Glutamatergic neuron (in vitro differentiated cells): ENCODE results near the gene TUSC1. TPM values are rescaled to one million over a fixed set of nuclear protein-coding genes. Genes with fewer than 3 reads are reported as not detected.
"Not testable (repeated sequence)": the region's sequence is repeated elsewhere in the genome, so short reads cannot be mapped to it uniquely, and the experiment has no call there.

Experiments
- DNase-seq: peaks from one replicate; pipeline ENCODE4 v3.0.0; 2022
- H3K27ac Mint-ChIP-seq: one replicate; pipeline ENCODE4 v1.8.0; 2020; ENCODE audit warnings: mild to moderate bottlenecking, mixed read lengths, inconsistent platforms; ENCODE audit not compliant: unreplicated experiment
- H3K27me3 Mint-ChIP-seq: one replicate; pipeline ENCODE4 v1.8.0; 2020; ENCODE audit warnings: mild to moderate bottlenecking, moderate library complexity, mixed read lengths, inconsistent platforms; ENCODE audit not compliant: unreplicated experiment
- H3K36me3 Mint-ChIP-seq: one replicate; pipeline ENCODE4 v1.8.0; 2020; ENCODE audit warnings: mild to moderate bottlenecking, mixed read lengths, inconsistent platforms; ENCODE audit not compliant: unreplicated experiment
- H3K4me1 Mint-ChIP-seq: one replicate; pipeline ENCODE4 v1.8.0; 2020; ENCODE audit warnings: mild to moderate bottlenecking, low read depth, mixed read lengths, inconsistent platforms; ENCODE audit not compliant: unreplicated experiment
- H3K4me3 Mint-ChIP-seq: one replicate; pipeline ENCODE4 v1.8.0; 2020; ENCODE audit warnings: mild to moderate bottlenecking, mixed read lengths, inconsistent platforms; ENCODE audit not compliant: unreplicated experiment
- H3K9me3 Mint-ChIP-seq: one replicate; pipeline ENCODE4 v1.8.0; 2020; ENCODE audit warnings: mild to moderate bottlenecking, moderate library complexity, mixed read lengths, inconsistent platforms; ENCODE audit not compliant: unreplicated experiment
- CTCF ChIP-seq: fragments of 200-600 bp; sonication (generic); IDR thresholded peaks from one replicate; pipeline ENCODE4 v1.5.0; 2021; ENCODE audit not compliant: partially characterized antibody, unreplicated experiment
- total RNA-seq: library from RNA; stranded (reverse); fragmentation: NEBNext Ultra II Directional; extraction: Animal tissue kit (Norgen Biotek cat#: 25700); gene quantifications from one replicate; pipeline ENCODE4 v1.2.1, GENCODE V29; 2021; ENCODE audit not compliant: unreplicated experiment

Gene TUSC1
- total RNA-seq, 1 donor from 2014 or later = 7.4 TPM

GRCh38 chr9:25704800-25705199 lies 26.6 kb upstream of the TUSC1 start:
- Mint-ChIP-seq H3K9me3 (no peaks in the 10 kb centered on the region), H3K36me3 (no peaks in the 10 kb centered on the region), H3K4me3 (no peak overlapping the region), H3K27me3 (no peaks in the 10 kb centered on the region), H3K27ac (no peak overlapping the region), H3K4me1 (no peaks in the 10 kb centered on the region)
- TF ChIP-seq CTCF = no peak
- no peak for DNase-seq

- DNase-seq = no peak
- Mint-ChIP-seq H3K27ac (no peak overlapping the region), H3K4me3 (no peak overlapping the region), H3K9me3 (no peaks in the 10 kb centered on the region), H3K36me3 (no peaks in the 10 kb centered on the region), H3K27me3 (no peaks in the 10 kb centered on the region), H3K4me1 (no peaks in the 10 kb centered on the region)
- TF ChIP-seq CTCF = no peak
These were observed 25.6 kb upstream of the TUSC1 start for GRCh38 chr9:25703701-25704357.

- TF ChIP-seq CTCF = no peak
- no peaks in the 10 kb centered on the region for H3K27me3 Mint-ChIP-seq
These were observed 24.3 kb upstream of the TUSC1 start for GRCh38 chr9:25702536-25702935.

GRCh38 chr9:25700899-25701298 lies 22.7 kb upstream of the TUSC1 start:
- H3K4me1 Mint-ChIP-seq, DNase-seq, H3K4me3 Mint-ChIP-seq, H3K27me3 Mint-ChIP-seq, H3K36me3 Mint-ChIP-seq, H3K9me3 Mint-ChIP-seq, H3K27ac Mint-ChIP-seq: not testable (repeated sequence)

More at GRCh38 chr9:25702536-25702935, 24.3 kb upstream of the TUSC1 start:
- no peak overlapping the region for H3K4me3 Mint-ChIP-seq
- H3K36me3 Mint-ChIP-seq = no peaks in the 10 kb centered on the region
- H3K4me1 Mint-ChIP-seq = no peaks in the 10 kb centered on the region
- no peak for DNase-seq
- H3K27ac Mint-ChIP-seq = no peak overlapping the region
- H3K9me3 Mint-ChIP-seq = no peaks in the 10 kb centered on the region

- Mint-ChIP-seq H3K9me3 (no peaks in the 10 kb centered on the region), H3K27me3 (no peaks in the 10 kb centered on the region), H3K36me3 (no peaks in the 10 kb centered on the region), H3K4me1 (no peaks in the 10 kb centered on the region), H3K27ac (no peak overlapping the region), H3K4me3 (no peak overlapping the region)
- no peak for TF ChIP-seq CTCF
- no peak for DNase-seq
These were observed 22.2 kb upstream of the TUSC1 start for GRCh38 chr9:25700430-25700829.
